H1 (cell line): ENCODE results near the gene QPCTL. TPM values are rescaled to one million over a fixed set of nuclear protein-coding genes. Genes with fewer than 3 reads are reported as not detected.
A peak's percentile ranks its signal among the peaks of the same experiment; 100 is the strongest.

Source experiments
- CEBPB ChIP-seq: IDR thresholded peaks from 2 replicates; pipeline ENCODE4 v1.6.1; 2012; ENCODE audit warnings: low read depth, low read length
- EP300 ChIP-seq, 2 experiments: IDR thresholded peaks; 1 replicate in 1 of 2; 2 replicates in 1 of 2; pipeline ENCODE4 v1.6.1; 2011 to 2012; ENCODE audit warnings: low read depth in 2 of 2, low read length in 2 of 2, mild to moderate bottlenecking in 2 of 2, borderline replicate concordance in 1 of 2, inconsistent platforms in 1 of 2, moderate library complexity in 1 of 2
- EZH2 ChIP-seq: fragments of 200-600 bp; sonication (generic); IDR thresholded peaks from 2 replicates; pipeline ENCODE4 v1.7.1; 2012; ENCODE audit warnings: low read depth, mild to moderate bottlenecking, moderate library complexity, low read length, inconsistent platforms; ENCODE audit not compliant: severe bottlenecking
- GTF2F1 ChIP-seq: IDR thresholded peaks from 2 replicates; pipeline ENCODE4 v1.6.1; 2012; ENCODE audit warnings: low read depth, low read length, improper control_type of control experiment, borderline replicate concordance
- KDM1A ChIP-seq: fragments of 200-600, 300-600 bp; sonication (generic); IDR thresholded peaks from 2 replicates; pipeline ENCODE4 v1.7.1; 2016; ENCODE audit warnings: mild to moderate bottlenecking, low read length, borderline replicate concordance
- POU5F1 ChIP-seq: IDR thresholded peaks from 2 replicates; pipeline ENCODE4 v1.6.1; 2011; ENCODE audit warnings: low read depth, mild to moderate bottlenecking, low read length, moderate library complexity
- SAP30 ChIP-seq: fragments of 300-600 bp; sonication (generic); IDR thresholded peaks from 2 replicates; pipeline ENCODE4 v1.7.1; 2012; ENCODE audit warnings: low read length, moderate library complexity, mild to moderate bottlenecking, inconsistent platforms; ENCODE audit not compliant: insufficient read depth, insufficient replicate concordance
- SP1 ChIP-seq: IDR thresholded peaks from 2 replicates; pipeline ENCODE4 v1.6.1; 2011; ENCODE audit warnings: low read depth, low read length
- TEAD4 ChIP-seq: IDR thresholded peaks from 2 replicates; pipeline ENCODE4 v1.6.1; 2012; ENCODE audit warnings: low read depth, low read length, inconsistent platforms, mixed read lengths
- polyA plus RNA-seq, 7 experiments: library from polyadenylated mRNA; depleted of rRNA in 3 of 7; stranded (reverse) in 5 of 7; unstranded in 2 of 7; fragments of >200 nt in 5 of 7; fragments of 200-250 nt in 2 of 7; gene quantifications; 1 replicate in 5 of 7; 2 replicates in 1 of 7; 4 replicates in 1 of 7; pipeline versions ENCODE4 v1.2.1 to v1.2.3, GENCODE V29; 2011 to 2013; ENCODE audit warnings: missing spikeins in 2 of 7, mixed read lengths in 2 of 7
- total RNA-seq: library from RNA; stranded (reverse); fragmentation: NEBNext Ultra II Directional; extraction: Animal tissue kit (Norgen Biotek cat#: 25700); gene quantifications from 2 replicates; pipeline ENCODE4 v1.2.1, GENCODE V29; 2021
- TF ChIP-seq, protein P1 (sequence below), 3 experiments: IDR thresholded peaks; 1 replicate in 2 of 3; 2 replicates in 1 of 3; pipeline versions ENCODE4 v1.5.1 to v1.6.1; 2011; ENCODE audit warnings: low read length in 3 of 3, mild to moderate bottlenecking in 3 of 3, inconsistent platforms in 2 of 3, low read depth in 1 of 3, moderate library complexity in 1 of 3; ENCODE audit not compliant: insufficient read depth in 1 of 3; ENCODE audit errors: control extremely low read depth in 1 of 3

QPCTL gene
- total and polyA plus RNA-seq, 2 of the 8 experiments (the other 6 are each of a cell fraction or from before 2014, with no cell fraction given): 25.2 to 35.3 TPM

DNA sequence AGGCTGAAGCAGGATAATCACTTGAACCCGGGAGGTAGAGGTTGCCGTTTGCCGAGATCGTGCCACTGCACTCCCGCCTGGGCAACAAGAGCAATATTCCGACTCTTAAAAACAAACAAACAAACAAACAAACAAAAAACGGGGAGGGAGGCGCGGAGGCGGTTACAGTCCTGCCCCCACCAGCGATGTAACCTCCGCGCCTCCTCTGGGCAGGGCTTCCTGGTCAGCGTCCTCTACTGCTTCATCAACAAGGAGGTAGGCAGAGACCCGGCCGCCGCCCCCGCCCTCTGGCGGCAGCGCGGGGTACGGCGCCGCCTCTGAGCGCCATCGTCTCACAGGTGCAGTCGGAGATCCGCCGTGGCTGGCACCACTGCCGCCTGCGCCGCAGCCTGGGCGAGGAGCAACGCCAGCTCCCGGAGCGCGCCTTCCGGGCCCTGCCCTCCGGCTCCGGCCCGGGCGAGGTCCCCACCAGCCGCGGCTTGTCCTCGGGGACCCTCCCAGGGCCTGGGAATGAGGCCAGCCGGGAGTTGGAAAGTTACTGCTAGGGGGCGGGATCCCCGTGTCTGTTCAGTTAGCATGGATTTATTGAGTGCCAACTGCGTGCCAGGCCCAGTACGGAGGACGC lies 11.0 kb upstream of the QPCTL start (continued):
- TF ChIP-seq, protein P1, sequence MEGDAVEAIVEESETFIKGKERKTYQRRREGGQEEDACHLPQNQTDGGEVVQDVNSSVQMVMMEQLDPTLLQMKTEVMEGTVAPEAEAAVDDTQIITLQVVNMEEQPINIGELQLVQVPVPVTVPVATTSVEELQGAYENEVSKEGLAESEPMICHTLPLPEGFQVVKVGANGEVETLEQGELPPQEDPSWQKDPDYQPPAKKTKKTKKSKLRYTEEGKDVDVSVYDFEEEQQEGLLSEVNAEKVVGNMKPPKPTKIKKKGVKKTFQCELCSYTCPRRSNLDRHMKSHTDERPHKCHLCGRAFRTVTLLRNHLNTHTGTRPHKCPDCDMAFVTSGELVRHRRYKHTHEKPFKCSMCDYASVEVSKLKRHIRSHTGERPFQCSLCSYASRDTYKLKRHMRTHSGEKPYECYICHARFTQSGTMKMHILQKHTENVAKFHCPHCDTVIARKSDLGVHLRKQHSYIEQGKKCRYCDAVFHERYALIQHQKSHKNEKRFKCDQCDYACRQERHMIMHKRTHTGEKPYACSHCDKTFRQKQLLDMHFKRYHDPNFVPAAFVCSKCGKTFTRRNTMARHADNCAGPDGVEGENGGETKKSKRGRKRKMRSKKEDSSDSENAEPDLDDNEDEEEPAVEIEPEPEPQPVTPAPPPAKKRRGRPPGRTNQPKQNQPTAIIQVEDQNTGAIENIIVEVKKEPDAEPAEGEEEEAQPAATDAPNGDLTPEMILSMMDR (IDR thresholded peaks at IDR 0.05; ENCODE audit: control extremely low read depth in 1 of 3, insufficient read depth in 1 of 3, low read depth in 1 of 3, low read length in 3 of 3): peak; percentile 81 to 96 (median 91)
- TF ChIP-seq SAP30 (no peak), SP1 (no peak), TEAD4 (no peak), POU5F1 (no peak), KDM1A (no peak), EZH2 (no peak), EP300 (IDR thresholded peaks at IDR 0.05; ENCODE audit: borderline replicate concordance in 1 of 2, low read depth in 2 of 2, low read length in 2 of 2) (peak in 1 of 2 experiments; percentile 70; a peak in 1 of 3 replicates), CEBPB (no peak), GTF2F1 (no peak)
